GM18867 (cell line): Measurements from ENCODE around the gene PSEN2.
"Not testable (repeated sequence)": the region's sequence is repeated elsewhere in the genome, so short reads cannot be mapped to it uniquely, and the experiment has no call there.

Source experiments
- ATAC-seq: cut with Tn5 transposase; IDR thresholded peaks from one replicate; pipeline ENCODE4 v1.9.1; 2021; ENCODE audit warnings: mild to moderate bottlenecking, moderate library complexity; ENCODE audit not compliant: unreplicated experiment

PSEN2 gene

DNA sequence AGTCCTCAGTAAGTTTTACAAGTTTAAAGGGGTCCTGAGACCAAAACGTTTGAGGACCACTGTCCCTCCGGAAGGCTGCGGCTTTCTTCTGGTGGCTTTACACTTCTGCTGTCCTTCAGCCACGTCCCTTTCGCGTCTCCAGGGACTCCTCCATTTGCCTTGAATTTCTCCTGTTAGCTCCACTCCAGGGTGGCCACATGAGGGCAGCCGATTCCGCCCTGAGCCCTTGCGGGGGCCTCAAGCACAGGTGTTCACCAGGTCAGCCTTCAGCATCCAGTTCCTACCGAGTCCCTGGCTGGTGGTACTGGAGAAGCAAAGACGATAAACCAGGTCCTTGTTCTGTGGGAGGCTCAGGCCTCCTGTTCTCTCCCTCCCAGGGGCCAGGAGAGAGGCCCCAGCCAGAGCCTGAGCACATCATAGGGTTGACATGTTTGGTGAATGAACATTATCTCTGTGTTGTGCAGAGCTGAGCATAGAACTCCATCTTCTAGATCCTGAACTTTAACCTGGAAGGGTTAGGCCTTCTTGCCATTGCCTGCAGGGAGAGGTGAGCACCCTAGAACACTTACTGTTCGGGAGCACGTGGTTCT lies 42.3 kb downstream of the PSEN2 start:
- ATAC-seq: no peak

DNA sequence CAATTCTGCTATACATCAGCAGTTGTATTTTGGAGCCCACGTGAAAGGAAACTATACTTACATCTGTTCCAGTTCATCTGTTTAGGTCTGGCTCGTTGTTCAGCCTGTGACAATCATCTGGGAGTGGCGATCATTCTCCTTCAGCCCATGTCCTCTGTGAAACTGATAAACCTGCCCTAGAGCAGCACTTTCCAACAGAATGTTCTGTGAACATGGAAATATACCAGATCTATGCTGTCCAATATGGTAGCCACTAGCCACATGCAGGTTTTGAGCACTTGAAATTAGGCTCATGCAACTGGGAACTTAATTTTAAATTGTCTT lies 45.2 kb downstream of the PSEN2 start:
- peak; percentile 23 for ATAC-seq

DNA sequence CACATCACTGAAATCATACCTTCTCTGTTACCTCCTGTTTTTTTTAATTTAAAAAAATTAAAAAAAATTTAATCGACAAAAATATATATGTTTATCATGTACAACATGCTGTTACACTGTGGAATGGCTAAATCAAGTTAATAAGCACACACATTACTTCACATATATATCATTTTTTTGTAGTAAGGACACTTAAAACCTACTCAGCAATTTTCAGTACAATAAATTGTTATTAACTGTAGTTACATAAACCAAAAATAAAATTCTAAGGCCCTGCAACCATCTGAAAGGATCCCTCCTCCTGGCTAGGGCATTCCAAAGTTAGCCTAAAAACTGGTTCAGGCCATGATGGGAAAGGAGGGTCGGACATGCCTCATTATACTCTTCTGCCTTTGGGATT lies 46.1 kb downstream of the PSEN2 start:
- ATAC-seq: no peak

DNA sequence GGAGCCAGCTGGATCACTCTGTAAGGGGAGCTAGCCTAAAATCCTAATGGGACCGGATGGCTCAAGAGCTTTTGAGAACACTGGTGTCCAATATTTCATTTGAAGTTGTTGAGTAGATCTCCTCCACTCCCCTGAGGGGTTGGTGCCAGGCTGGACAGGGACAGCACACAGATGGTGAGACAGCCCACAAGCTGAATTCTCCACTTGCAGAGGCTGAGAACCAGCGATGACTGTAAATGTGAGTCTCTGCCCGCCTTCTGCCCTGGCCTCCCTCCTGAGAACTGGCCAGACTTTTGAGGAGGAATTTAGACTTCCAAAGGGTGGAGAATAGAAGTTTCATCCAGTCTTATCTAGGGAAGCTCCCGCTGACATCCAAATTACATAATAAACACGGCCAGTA lies 49.2 kb downstream of the PSEN2 start:
- no peak for ATAC-seq

DNA sequence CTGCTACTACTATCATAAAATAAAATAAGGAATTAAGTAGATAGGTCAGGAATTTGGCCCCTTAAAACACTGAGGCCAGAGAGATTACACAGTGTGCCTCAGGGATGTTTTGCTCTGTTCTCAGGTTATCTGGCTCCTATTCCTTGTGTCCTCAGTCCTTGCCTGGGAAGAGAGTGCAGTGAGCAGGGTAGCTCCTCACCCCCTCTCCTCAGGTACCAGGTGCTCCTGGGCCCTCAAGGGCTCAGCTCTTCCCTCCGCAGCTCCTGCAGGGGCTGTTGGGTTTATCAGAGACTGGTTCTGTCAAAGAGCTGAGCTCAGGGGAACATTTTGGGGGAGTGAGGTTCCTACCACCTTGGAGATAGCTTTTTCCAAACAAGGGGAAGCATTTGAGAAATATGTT lies 49.6 kb downstream of the PSEN2 start:
- ATAC-seq: no peak

DNA sequence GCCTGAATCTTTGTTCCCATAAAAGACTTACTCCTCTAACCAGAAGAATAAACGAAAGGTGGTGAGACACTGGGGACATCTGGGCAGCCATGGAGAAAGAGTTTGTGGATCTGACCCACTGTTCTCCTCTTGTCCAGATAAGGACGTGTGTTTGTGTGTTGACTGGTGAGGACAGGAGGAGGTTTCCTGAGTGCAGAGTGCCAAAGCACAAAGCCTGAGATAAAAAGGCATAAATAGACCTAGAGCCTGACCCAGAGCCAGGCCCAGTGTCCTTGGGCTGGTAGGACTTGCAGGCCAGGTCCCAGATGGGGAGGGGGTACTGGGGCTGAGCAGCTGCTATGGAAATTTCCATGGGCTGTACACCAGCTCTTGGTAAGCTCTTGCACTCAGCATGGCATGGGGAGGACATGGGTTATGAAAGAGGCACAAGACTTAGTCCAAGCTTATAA lies 50.1 kb downstream of the PSEN2 start:
- ATAC-seq: no peak

GRCh38 chr1:226921504-226921903 lies 51.1 kb downstream of the PSEN2 start:
- no peak for ATAC-seq

GRCh38 chr1:226929260-226930111 lies 59.1 kb downstream of the PSEN2 start:
- ATAC-seq: not testable (repeated sequence)

- no peak for ATAC-seq
Observed at GRCh38 chr1:226934483-226935237, 64.2 kb downstream of the PSEN2 start.

DNA sequence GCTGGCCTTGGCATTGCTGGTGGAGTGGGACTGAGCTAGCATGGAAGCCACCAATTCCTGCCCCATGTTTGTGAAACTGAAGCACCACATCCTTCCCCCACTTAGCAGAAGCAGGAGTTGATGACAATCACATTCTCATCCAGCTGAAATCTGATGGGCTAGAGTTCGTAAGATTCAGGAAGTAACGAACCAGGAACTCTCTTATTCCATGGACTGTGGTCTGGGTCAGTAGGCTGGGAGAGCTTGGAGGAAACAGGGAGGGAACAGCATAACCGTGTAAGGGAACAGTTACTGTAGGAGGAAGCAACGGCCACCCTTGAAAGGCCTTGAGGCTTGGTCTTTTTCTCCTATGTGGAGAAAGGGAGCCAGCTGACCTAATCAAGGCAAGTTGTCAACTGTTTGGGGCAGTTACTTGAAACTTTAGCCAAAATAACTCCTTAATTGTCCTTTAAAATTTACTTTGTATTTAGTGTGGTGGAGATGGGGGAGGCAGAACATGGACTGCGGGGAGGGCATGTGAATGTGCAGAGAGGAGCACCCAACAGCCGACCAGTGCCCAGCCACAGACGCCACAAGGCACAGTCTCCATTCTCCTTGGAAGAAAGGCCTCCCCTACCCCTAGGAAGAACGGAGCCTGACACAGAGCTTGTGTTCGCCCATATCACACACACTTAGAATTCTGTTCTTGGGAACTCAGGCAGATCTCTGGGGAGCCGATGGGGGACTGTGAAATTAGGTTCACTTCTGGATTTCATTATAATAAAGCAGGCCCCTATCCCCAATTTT lies 67.7 kb downstream of the PSEN2 start:
- ATAC-seq: no peak

DNA sequence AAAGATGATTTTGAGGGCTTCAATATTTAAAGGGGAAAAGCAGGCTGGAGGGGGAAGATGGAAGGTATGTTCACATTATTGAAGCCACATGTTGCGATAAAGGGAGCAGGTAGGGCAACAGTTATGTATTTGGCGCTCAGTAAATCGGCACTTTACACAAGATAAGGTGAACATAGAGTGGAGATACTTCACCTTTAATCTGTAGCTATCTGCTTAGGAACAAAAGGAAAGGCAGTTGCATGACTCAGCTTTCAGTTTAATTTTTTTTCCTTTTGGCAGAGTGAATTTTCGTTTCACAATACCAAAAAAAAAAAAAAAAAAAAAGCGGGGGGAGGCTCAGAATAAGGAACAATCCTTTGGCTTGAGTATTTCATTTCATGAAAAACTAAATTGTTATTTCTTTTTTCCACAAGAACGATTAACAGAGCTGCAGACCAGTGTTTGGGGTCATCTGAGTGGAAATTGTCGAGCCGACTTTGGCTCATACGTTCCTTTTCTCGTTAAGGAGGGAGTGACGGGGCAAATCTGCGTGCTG lies 68.6 kb downstream of the PSEN2 start:
- ATAC-seq: no peak

DNA sequence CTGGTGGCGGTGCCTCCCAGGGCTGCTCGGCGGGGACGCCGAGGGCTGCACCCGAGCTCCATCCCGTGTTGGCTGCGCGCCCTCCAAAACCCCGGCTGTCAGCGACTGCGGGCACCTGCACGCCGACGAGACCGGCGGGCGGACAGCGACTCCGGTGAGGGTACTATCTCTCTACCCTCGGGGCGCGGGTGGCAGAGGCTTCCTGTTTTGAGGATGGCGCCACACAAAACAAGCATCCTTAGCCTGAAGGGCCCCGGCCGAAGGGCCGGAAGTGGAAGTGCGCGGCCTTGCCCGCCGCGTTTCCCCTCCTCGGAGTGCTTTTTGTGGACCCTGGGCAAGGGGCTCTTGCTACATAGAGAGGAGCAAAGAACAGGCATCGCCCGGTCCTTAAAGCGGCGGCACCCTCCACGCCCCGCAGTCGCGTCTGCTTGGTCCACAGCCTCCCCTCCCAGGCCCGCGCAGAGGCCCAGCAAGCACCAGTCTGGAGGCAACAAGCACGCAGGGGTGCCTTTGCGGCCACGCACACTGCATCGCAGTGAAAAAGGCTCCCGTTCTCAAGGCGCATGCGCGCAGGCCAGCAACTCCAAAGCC lies 69.1 kb downstream of the PSEN2 start:
- peak; percentile 31 for ATAC-seq

- ATAC-seq: peak; percentile 96
Observed at GRCh38 chr1:226940029-226940805, 69.8 kb downstream of the PSEN2 start, which contains the start of gene COQ8A. Gene COQ8A (plus strand): TSS chr1:226940294. CDS start chr1:226961386, 21,092 bp downstream.

DNA sequence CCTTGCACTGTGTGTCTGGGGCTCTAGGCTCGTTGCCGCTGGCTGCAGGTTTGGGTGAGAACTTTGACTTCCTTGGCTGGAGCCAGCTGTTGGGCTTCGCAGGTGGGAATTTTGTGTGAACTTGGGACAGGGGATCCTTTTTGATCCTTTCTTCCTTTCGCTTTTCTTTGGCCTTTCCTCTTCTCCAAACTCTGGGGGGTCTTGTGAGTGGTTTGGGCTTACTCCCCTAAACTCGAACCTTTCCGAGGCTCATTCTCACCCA lies 70.3 kb downstream of the PSEN2 start:
- no peak for ATAC-seq

GRCh38 chr1:226942392-226942791 lies 72.0 kb downstream of the PSEN2 start:
- no peak for ATAC-seq

DNA sequence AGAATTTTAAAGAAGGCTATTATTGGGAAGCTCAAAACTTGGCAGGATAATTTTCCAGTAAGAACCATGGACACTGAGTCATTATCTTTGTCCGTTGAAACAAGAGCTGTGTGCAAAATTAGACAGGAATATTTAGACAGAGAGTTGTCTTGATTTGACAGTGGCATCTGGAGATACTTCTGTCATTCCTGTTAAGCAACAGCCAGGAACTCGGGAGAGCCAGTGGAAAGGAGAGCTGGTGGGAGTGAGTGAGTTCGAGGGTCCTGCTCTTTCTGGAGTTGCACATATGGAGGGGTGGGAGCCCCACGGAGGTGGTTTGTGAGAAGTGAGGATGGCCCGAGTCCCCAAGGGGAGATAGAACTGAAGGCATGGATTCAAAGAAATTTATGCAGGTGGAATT lies 72.7 kb downstream of the PSEN2 start:
- no peak for ATAC-seq

- ATAC-seq: no peak
Observed at GRCh38 chr1:226943927-226944326, 73.5 kb downstream of the PSEN2 start.

DNA sequence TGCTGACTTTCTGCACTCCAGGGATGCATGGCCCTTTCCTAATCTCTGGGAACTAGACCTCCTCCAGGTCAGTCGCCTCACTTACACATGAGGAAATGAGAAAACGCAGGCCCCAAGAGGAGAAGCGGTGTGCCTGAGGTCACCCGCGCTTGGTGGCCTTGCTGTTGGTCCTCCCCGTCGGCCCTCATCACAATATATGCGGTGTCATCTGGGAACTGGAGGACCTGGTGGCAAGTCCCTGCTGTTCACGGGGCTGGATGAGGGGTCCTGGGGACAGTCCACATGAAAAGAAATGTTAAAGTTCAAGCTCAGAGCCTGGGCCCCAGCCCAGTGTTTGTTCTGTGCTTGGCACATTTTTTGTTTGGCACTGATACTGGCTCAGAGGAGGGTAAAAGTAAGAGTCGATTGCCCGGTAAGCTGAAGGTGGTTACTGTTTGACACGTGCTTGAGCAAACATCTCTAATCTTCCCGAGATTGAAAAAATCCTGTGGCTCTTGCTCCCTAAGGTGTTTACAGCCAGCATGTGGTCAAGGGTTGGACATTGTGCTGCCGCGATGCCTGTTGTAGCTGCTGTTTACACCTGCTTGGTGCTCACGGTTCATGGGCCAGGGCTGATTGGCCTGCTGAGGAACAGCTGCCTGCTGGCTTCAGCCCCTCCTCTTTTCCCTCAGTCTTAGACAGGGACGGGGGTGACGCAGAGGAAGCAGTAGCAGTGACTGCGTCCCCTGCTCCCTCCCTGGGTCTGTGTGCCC lies 74.9 kb downstream of the PSEN2 start:
- no peak for ATAC-seq
